Natural killer cell (primary cell): Measurements from ENCODE around the gene ZNF236. TPM values are rescaled to one million over a fixed set of nuclear protein-coding genes. Genes with fewer than 3 reads are reported as not detected.

Source experiments
- ATAC-seq, 3 donors: fragments of 150-1000 bp in 2 of 3; fragments of 200-7000 bp in 1 of 3; cut with Tn5 transposase; 1 replicate in 1 of 3; 2 replicates in 2 of 3; pipeline ENCODE4 v1.10.0; 2021; ENCODE audit warnings: mild to moderate bottlenecking in 2 of 3, moderate library complexity in 2 of 3
- DNase-seq, 2 donors: peaks; one replicate each; pipeline versions ENCODE4 v3.0.0 to v3.0.0-alpha.2; 2013 to 2021; ENCODE audit warnings: mixed read lengths in 1 of 2
- H3K27ac ChIP-seq: one replicate; pipeline ENCODE4 v1.5.1; 2013; ENCODE audit warnings: mild to moderate bottlenecking, low read length
- H3K27me3 ChIP-seq: one replicate; pipeline ENCODE4 v1.6.1; 2013; ENCODE audit warnings: low read length; ENCODE audit not compliant: control insufficient read depth, insufficient read depth
- H3K36me3 ChIP-seq: one replicate; pipeline ENCODE4 v1.6.1; 2013; ENCODE audit warnings: low read length; ENCODE audit not compliant: control insufficient read depth, insufficient read depth
- H3K4me1 ChIP-seq: one replicate; pipeline ENCODE4 v1.6.1; 2013; ENCODE audit warnings: low read length; ENCODE audit not compliant: control insufficient read depth, insufficient read depth
- H3K4me3 ChIP-seq: one replicate; pipeline ENCODE4 v1.5.1; 2013; ENCODE audit warnings: low read length
- H3K9me3 ChIP-seq: one replicate; pipeline ENCODE4 v1.6.1; 2013; ENCODE audit warnings: low read length; ENCODE audit not compliant: control insufficient read depth, insufficient read depth
- H3K27ac Mint-ChIP-seq, 2 donors: one replicate each; pipeline ENCODE4 v1.8.0; 2022; ENCODE audit warnings: mild to moderate bottlenecking in 2 of 2, mixed read lengths in 2 of 2, moderate library complexity in 1 of 2
- H3K27me3 Mint-ChIP-seq, 2 donors: one replicate each; pipeline ENCODE4 v1.8.0; 2022; ENCODE audit warnings: low read depth in 2 of 2, mixed read lengths in 2 of 2
- H3K36me3 Mint-ChIP-seq: one replicate; pipeline ENCODE4 v1.8.0; 2022; ENCODE audit warnings: mixed read lengths
- H3K4me1 Mint-ChIP-seq, 2 donors: one replicate each; pipeline ENCODE4 v1.8.0; 2022; ENCODE audit warnings: mixed read lengths in 2 of 2
- H3K4me3 Mint-ChIP-seq: one replicate; pipeline ENCODE4 v1.8.0; 2022; ENCODE audit warnings: mild to moderate bottlenecking, moderate library complexity, mixed read lengths
- H3K9me3 Mint-ChIP-seq, 2 donors: one replicate each; pipeline ENCODE4 v1.8.0; 2022; ENCODE audit warnings: mixed read lengths in 2 of 2
- CTCF ChIP-seq: fragments of 200-600 bp; IDR thresholded peaks from one replicate; pipeline ENCODE4 v1.8.0; 2022; ENCODE audit warnings: antibody characterized with exemption
- WGBS: methylation state at CpG from one replicate; pipeline ENCODE4 v1.1.7; 2013; ENCODE audit warnings: missing lambda C conversion rate; ENCODE audit not compliant: insufficient coverage; 5-methylcytosine and 5-hydroxymethylcytosine counted together
- intact Hi-C: fragments of 100-400 bp; cut with micrococcal nuclease; formaldehyde crosslinking; loops from one replicate; pipeline ENCODE4 v1.14.2; 2022
- total RNA-seq, 4 donors: library from RNA; stranded (reverse); fragments of 120-200 nt in 1 of 4; gene quantifications; one replicate each; pipeline versions ENCODE4 v1.2.3 to v1.2.4, GENCODE V29; 2013 to 2022

The ZNF236 gene
- total RNA-seq, 3 donors from 2014 or later (not counting 1 experiment from before 2014, with no cell fraction given) = 35.1 to 42.2 (median 39.7) TPM

GRCh38 chr18:76844742-76845477 is 22.6 kb downstream of the ZNF236 start:
- Mint-ChIP-seq H3K27ac (no peak overlapping the region), H3K27me3 (no peaks in the 10 kb centered on the region), H3K36me3 (no peaks in the 10 kb centered on the region), H3K4me3 (no peak overlapping the region), H3K4me1 (peaks cover 13 to 32% of the 10 kb centered on the region in 2 donors), H3K9me3 (no peaks in the 10 kb centered on the region)
- intact Hi-C loops = no loop called here
- H3K9me3 ChIP-seq = no peaks in the 10 kb centered on the region
- no peak overlapping the region for H3K27ac ChIP-seq
- no peaks in the 10 kb centered on the region for H3K36me3 ChIP-seq
- no peaks in the 10 kb centered on the region for H3K4me1 ChIP-seq
- no peak overlapping the region for H3K4me3 ChIP-seq
- no peak for TF ChIP-seq CTCF
- ATAC-seq (no peak), DNase-seq (no peak)
- WGBS = 97% methylated on average over 4 of the region's 4 CpGs
- no peaks in the 10 kb centered on the region for H3K27me3 ChIP-seq

DNA sequence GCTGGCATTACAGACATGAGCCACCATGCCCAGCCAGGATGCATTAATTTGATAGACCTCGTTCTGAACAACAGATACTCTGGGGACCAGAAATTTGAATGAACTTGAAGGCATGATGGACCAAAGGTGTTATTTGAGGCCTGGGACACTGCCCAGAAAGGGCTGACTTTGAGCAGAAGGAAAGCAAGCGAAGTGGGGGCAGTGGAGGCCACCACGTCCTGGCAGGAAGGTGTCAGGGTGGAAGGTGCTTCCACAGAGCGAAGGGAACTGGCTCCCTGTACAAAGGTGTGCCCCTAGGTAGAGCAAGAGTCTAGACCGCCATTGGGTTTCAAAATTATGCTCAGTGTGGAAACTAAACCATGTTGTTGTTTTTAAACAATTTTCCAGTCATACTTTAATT is 23.9 kb downstream of the ZNF236 start:
- no peak overlapping the region for H3K4me3 ChIP-seq
- 86% methylated on average over 5 of the region's 5 CpGs for WGBS
- no peaks in the 10 kb centered on the region for H3K4me1 ChIP-seq
- no peak for TF ChIP-seq CTCF
- no peak overlapping the region for H3K27ac Mint-ChIP-seq
- H3K9me3 Mint-ChIP-seq = no peaks in the 10 kb centered on the region
- peaks cover 13 to 32% of the 10 kb centered on the region in 2 donors for H3K4me1 Mint-ChIP-seq
- H3K36me3 ChIP-seq = no peaks in the 10 kb centered on the region
- H3K9me3 ChIP-seq = no peaks in the 10 kb centered on the region
- no peaks in the 10 kb centered on the region for H3K27me3 ChIP-seq
- no peak overlapping the region for H3K4me3 Mint-ChIP-seq
- no peaks in the 10 kb centered on the region for H3K27me3 Mint-ChIP-seq
- intact Hi-C loops = no loop called here
- no peak for DNase-seq
- no peaks in the 10 kb centered on the region for H3K36me3 Mint-ChIP-seq
- no peak overlapping the region for H3K27ac ChIP-seq
- no peak for ATAC-seq

- no peak for ATAC-seq
- no peaks in the 10 kb centered on the region for H3K27me3 ChIP-seq
- Mint-ChIP-seq H3K9me3 (no peaks in the 10 kb centered on the region), H3K27me3 (no peaks in the 10 kb centered on the region), H3K27ac (no peak overlapping the region), H3K36me3 (no peaks in the 10 kb centered on the region), H3K4me1 (peaks cover 13 to 32% of the 10 kb centered on the region in 2 donors), H3K4me3 (no peak overlapping the region)
- no peaks in the 10 kb centered on the region for H3K9me3 ChIP-seq
- 53% methylated on average over 2 of the region's 2 CpGs for WGBS
- TF ChIP-seq CTCF = no peak
- no peak for DNase-seq
- H3K36me3 ChIP-seq = peaks cover 8% of the 10 kb centered on the region
- intact Hi-C loops = no loop called here
- no peak overlapping the region for H3K4me3 ChIP-seq
- H3K27ac ChIP-seq = no peak overlapping the region
- H3K4me1 ChIP-seq = no peaks in the 10 kb centered on the region
Observed at GRCh38 chr18:76847916-76848315, 25.6 kb downstream of the ZNF236 start.

DNA sequence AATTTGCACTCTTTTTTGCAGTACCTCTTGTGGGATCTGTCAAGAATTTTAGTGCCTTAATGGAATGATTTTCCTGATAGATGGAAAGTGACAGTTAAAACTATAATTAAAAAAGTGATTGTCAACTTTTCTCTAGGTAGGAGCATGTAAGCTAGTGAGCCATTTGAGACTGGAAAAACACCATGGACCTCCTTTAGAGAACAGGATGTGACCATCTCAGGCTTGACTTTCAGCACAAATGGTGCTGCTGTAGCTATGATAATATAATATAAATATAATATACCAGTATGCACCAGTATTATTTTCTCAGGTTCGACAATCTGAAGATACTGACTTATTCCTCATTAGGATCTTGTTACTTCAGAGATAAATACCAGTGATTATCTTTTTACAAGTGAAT is 27.8 kb downstream of the ZNF236 start:
- no peaks in the 10 kb centered on the region for H3K36me3 Mint-ChIP-seq
- WGBS = no CpG with 5 or more reads among the region's 1 CpG
- no peaks in the 10 kb centered on the region for H3K4me1 ChIP-seq
- no peak for ATAC-seq
- no peaks in the 10 kb centered on the region for H3K9me3 Mint-ChIP-seq
- H3K27ac Mint-ChIP-seq = no peak overlapping the region
- peaks cover 13 to 19% of the 10 kb centered on the region in 2 donors for H3K4me1 Mint-ChIP-seq
- H3K27me3 ChIP-seq = no peaks in the 10 kb centered on the region
- intact Hi-C loops = no loop called here
- no peak overlapping the region for H3K27ac ChIP-seq
- H3K27me3 Mint-ChIP-seq = no peaks in the 10 kb centered on the region
- no peak for TF ChIP-seq CTCF
- H3K9me3 ChIP-seq = no peaks in the 10 kb centered on the region
- no peak overlapping the region for H3K4me3 ChIP-seq
- H3K4me3 Mint-ChIP-seq = no peak overlapping the region
- peaks cover 8% of the 10 kb centered on the region for H3K36me3 ChIP-seq
- no peak for DNase-seq
